Fibroblast of pulmonary artery (primary cell): ENCODE data around the gene AGAP2.
A peak's percentile ranks its signal among the peaks of the same experiment; 100 is the strongest.

ENCODE experiments used
- DNase-seq: peaks from one replicate; pipeline ENCODE4 v3.0.0-alpha.2; 2010; ENCODE audit warnings: low read depth
- H3K4me3 ChIP-seq: replicated peaks from 2 replicates; pipeline ENCODE4 v1.5.1; 2011; ENCODE audit warnings: low read depth, mild to moderate bottlenecking, control low read depth, low read length, moderate library complexity
- TF ChIP-seq, protein P1 (sequence below): IDR thresholded peaks from 2 replicates; pipeline ENCODE4 v1.5.1; 2011; ENCODE audit warnings: mild to moderate bottlenecking, control low read depth, low read length, inconsistent platforms; ENCODE audit errors: missing control alignments

Gene AGAP2

DNA sequence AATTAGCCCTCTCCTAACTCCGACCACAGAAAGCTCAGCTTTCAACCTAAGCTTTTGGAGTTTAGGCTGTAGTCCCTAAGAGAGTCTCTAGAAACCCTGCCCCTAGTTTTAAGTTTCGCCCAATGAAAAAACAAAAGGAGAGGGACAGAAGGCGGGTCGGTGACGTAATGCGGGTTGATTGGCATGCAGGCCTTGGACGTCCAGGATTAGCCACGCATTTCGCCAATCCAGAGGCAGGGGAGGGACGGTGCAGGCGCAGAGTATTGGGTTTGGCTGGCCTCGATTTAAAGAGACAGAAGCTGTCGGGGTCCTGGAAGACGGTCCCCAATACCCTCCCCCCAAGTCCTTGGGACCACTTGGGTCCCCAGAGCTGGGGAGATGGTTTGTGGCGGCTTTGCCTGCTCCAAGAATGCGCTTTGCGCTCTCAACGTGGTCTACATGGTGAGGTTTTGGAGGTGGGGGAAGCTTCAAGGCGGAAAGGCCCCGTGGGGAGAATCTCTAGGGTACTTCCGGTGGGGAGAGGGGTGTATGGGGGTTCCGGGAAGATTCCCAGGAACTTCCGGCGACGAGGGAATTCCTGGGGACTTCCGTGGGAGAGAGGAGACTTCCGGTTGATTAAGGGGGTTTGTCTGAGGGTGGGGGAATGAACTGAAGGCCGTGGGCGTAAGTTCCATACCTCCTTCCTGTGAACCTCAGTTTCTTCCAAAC lies 6.4 kb upstream of the AGAP2 start, which contains the start of gene TSPAN31:
Gene TSPAN31 (plus strand): TSS at position 263 of the 708 bp plus-strand sequence. CDS start 116 bp downstream, at position 379.
- TF ChIP-seq, protein P1, sequence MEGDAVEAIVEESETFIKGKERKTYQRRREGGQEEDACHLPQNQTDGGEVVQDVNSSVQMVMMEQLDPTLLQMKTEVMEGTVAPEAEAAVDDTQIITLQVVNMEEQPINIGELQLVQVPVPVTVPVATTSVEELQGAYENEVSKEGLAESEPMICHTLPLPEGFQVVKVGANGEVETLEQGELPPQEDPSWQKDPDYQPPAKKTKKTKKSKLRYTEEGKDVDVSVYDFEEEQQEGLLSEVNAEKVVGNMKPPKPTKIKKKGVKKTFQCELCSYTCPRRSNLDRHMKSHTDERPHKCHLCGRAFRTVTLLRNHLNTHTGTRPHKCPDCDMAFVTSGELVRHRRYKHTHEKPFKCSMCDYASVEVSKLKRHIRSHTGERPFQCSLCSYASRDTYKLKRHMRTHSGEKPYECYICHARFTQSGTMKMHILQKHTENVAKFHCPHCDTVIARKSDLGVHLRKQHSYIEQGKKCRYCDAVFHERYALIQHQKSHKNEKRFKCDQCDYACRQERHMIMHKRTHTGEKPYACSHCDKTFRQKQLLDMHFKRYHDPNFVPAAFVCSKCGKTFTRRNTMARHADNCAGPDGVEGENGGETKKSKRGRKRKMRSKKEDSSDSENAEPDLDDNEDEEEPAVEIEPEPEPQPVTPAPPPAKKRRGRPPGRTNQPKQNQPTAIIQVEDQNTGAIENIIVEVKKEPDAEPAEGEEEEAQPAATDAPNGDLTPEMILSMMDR: no peak
- H3K4me3 ChIP-seq: peak within 1 kb of the TSS; percentile 99
- DNase-seq: peak; percentile 99

DNA sequence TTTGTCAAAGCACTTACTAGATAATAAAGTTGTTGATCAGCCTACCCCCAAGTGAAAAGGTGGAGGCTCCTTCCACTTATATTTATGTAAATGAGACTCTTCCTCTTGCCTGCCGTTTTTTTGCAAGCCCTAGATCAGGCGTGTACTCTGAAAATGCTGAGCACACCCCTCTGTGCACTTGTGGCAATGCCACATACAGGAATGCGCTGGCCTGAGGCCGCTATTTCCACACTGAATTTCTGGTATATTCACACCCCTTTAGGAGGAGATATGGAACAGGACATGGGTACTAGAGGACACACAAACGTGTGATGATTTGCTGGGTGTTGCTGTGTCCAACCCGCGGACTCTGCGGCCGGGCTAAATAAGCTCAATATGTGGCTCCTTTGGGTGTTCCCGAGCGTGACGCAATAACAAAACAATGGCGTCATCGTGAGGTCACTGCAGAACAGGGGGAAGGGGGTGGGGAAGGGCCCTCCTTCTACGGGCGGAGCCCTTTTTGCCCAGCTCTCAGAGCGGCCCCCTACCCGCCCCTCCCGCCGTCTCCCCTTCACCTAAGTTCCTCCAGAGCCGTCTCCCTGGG lies 5.7 kb upstream of the AGAP2 start:
- peak overlapping the region; percentile 99 for H3K4me3 ChIP-seq

DNA sequence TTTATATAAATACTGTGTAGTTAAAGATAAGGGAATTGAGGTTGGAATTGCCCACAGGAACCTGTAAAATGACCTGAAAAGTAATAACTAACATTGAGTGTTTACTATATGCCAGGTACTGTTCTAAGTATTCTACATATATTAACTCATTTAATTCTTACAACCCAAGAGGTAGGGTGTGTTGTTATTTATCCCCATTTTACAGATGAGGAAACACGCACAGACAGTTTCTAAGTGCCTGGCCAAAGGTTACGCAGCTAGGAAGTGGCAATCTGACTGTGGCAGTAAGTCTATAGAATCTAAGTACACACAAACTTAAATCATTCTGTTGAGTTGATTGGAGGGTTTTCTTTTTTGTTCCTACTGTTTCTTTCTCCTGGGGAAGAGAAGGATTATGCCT lies 5.2 kb upstream of the AGAP2 start:
- no peak for DNase-seq
- TF ChIP-seq, protein P1: no peak

More for the DNA sequence above, 5.7 kb upstream of the AGAP2 start:
- peak; percentile 91 for DNase-seq
- TF ChIP-seq, protein P1: no peak

DNA sequence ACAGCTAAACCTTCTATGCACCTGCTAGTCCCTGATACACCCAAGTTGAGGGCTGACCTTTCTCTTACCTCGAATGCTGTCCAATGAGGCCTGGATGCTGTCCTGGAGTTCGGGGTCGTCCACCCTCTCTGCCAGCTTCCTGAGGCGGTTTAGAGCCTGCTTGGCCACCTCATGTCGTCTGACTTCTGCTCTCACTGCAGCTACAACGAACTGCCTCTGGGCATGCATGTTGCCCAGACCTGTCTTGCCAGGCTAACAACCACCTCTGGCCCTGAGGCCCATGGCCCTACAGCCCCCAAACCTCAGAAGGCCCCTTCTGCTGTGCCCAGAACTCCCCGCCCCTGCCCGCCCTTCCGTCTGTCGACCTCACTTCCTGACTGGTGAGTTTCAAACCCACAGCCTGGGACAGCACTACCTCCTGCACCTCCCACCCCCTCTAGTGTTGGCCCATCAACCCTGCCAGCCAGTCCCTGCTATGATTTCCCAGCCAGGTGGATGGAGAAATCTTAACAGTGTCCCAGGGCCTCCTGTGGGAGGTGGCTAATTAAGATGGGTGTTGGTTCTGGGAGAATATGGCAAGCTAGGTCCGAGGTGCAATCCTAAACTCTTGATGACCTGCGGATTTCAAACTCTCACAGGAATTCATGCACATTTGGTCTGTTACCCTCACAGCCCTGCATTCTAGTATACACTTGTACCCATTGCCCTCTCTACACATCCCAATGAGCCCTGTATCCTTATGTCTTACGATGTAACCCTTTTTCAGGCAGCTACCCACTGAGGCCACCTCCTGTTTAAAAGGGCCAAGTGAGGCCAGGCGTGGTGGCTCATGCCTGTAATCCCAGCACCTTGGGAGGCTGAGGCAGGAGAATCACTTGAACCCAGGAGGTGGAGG lies 3.5 kb upstream of the AGAP2 start:
- H3K4me3 ChIP-seq: no peak overlapping the region
- TF ChIP-seq, protein P1: no peak
- no peak for DNase-seq

More for the DNA sequence above, 5.2 kb upstream of the AGAP2 start:
- H3K4me3 ChIP-seq: no peak overlapping the region

DNA sequence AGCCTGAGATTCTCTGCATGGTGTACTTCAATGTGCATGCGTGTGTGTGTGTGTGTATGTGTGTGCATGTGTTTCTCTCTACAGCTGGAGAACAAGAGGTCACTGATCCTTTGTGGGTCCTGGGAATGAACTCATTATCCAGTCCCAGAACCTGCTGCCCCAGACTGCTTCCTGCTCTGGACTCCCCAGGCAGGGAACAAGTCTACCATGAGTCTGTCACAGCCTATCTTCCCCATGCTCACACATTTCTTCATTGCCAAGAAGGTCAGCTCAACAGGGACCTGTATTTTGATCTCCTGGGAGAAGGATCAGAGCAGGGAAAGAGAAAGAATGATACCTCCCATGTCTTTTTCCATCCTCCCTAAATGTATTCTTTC lies 2.9 kb upstream of the AGAP2 start:
- H3K4me3 ChIP-seq: no peak overlapping the region
- DNase-seq: no peak
- TF ChIP-seq, protein P1: no peak

DNA sequence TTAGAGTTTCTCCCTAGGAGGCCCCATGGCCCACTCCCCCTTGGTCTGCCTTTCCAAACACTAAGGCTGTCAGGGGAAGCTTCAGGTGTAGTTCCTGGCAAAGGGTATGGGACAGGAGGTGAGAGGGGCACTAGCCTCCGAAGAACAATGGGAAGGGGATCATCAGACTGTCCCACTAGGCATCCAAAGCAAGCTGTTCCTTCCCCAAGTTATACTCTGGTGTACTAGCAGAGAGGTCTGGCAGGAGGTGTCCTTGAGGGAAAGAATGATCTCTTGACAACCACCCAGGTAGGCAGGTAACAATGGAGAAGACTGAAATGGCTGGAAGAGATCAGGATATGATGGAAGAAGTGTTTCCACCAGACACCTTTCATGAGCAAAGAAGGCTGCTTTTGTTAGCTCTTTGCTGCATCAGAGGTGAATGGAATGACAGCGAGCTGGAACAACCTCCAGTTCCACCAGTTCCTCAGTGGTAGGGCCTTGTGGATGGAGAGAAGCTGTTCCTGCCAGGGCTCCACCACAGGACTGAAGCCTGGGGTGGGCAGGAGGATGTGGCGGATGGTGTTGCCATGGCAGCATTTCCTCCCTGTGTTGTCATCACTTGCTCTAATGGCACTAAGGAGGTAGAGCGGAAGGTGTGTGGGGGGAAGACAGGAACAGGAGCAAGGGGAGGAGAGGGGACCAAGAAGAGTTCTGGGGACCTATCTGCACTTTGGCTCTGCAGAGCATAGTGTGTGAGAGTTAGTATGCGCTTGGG lies 2.3 kb upstream of the AGAP2 start:
- TF ChIP-seq, protein P1: no peak
- no peak for DNase-seq
- no peak overlapping the region for H3K4me3 ChIP-seq
